WERI-Rb-1 (cell line): ENCODE data around the gene KRR1.

Experiments
- DNase-seq: peaks from one replicate; pipeline ENCODE4 v3.0.0-alpha.2; 2020
- H3K27ac ChIP-seq: fragments of 250-450 bp; sonication (Bioruptor Pico); 2 replicates; pipeline ENCODE4 v1.5.1; 2020; ENCODE audit warnings: mild to moderate bottlenecking, moderate library complexity
- H3K27me3 ChIP-seq: fragments of 250-450 bp; sonication (Bioruptor Pico); 2 replicates; pipeline ENCODE4 v1.5.1; 2021; ENCODE audit warnings: mild to moderate bottlenecking, low read depth, moderate library complexity; ENCODE audit not compliant: insufficient read depth, severe bottlenecking
- H3K36me3 ChIP-seq: fragments of 250-450 bp; sonication (Bioruptor Pico); 2 replicates; pipeline ENCODE4 v1.5.1; 2020; ENCODE audit warnings: mild to moderate bottlenecking, moderate library complexity
- H3K4me3 ChIP-seq: 2 replicates; pipeline ENCODE4 v1.5.1; 2011; ENCODE audit warnings: low read depth, mild to moderate bottlenecking, control low read depth, low read length
- H3K9me3 ChIP-seq: fragments of 250-450 bp; sonication (Bioruptor Pico); 2 replicates; pipeline ENCODE4 v1.5.1; 2021; ENCODE audit warnings: mild to moderate bottlenecking, moderate library complexity; ENCODE audit not compliant: severe bottlenecking
- CTCF ChIP-seq: IDR thresholded peaks from 2 replicates; pipeline ENCODE4 v1.5.1; 2011; ENCODE audit warnings: low read depth, mild to moderate bottlenecking, control low read depth, inconsistent platforms, low read length

KRR1 gene

GRCh38 chr12:75480469-75480949 lies 30.9 kb downstream of the KRR1 start, which contains the start of gene GLIPR1:
GLIPR1 (plus strand) TSS chr12:75480755; CDS start chr12:75480881, 126 bp downstream.
- Histone ChIP-seq H3K27ac (no peak within 1 kb of the TSS), H3K4me3 (no peak within 1 kb of the TSS), H3K9me3 (no peaks in the 10 kb centered on the region), H3K36me3 (no peaks in the 10 kb centered on the region), H3K27me3 (no peaks in the 10 kb centered on the region)
- no peak for TF ChIP-seq CTCF
- DNase-seq, result no peak

GRCh38 chr12:75479963-75480461 lies 31.4 kb downstream of the KRR1 start:
- H3K27ac ChIP-seq, result no peak overlapping the region
- no peaks in the 10 kb centered on the region for H3K36me3 ChIP-seq
- no peak for DNase-seq
- no peaks in the 10 kb centered on the region for H3K27me3 ChIP-seq
- H3K9me3 ChIP-seq, result no peaks in the 10 kb centered on the region
- H3K4me3 ChIP-seq, result no peak overlapping the region
- no peak for TF ChIP-seq CTCF

- H3K27ac ChIP-seq, result no peak overlapping the region
- DNase-seq, result no peak
- H3K9me3 ChIP-seq, result no peaks in the 10 kb centered on the region
- no peaks in the 10 kb centered on the region for H3K36me3 ChIP-seq
- no peak for TF ChIP-seq CTCF
- H3K27me3 ChIP-seq, result no peaks in the 10 kb centered on the region
- H3K4me3 ChIP-seq, result no peak overlapping the region
Measured at GRCh38 chr12:75478116-75478794, 33.2 kb downstream of the KRR1 start.

DNA sequence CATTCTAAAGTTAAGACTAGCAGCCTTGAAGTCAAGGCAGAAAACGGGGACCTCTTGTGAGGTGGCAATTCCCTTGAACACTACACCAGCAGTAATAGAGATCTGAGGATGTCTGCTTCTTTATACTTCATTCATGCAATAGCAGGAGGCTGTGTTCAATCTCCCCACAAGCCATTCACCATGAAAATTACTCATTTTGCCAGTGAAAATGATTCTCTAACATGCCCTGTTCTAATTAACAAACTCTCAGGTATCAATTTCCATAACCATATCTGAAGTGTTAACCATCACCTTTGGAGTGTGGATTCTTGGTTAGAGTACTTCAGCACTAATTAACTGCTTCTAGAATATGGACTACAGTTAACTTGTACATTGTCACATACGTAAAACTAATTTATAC lies 34.3 kb downstream of the KRR1 start:
- Histone ChIP-seq H3K27me3 (no peaks in the 10 kb centered on the region), H3K27ac (no peak overlapping the region), H3K9me3 (no peaks in the 10 kb centered on the region), H3K4me3 (no peak overlapping the region), H3K36me3 (no peaks in the 10 kb centered on the region)
- TF ChIP-seq CTCF, result no peak
- no peak for DNase-seq

- H3K4me3 ChIP-seq, result no peak overlapping the region
- TF ChIP-seq CTCF, result no peak
Measured at GRCh38 chr12:75476071-75476470, 35.3 kb downstream of the KRR1 start.

More at GRCh38 chr12:75476071-75476470, 35.3 kb downstream of the KRR1 start:
- H3K27me3 ChIP-seq, result no peaks in the 10 kb centered on the region
- no peak overlapping the region for H3K27ac ChIP-seq
- H3K9me3 ChIP-seq, result no peaks in the 10 kb centered on the region
- no peak for DNase-seq
- no peaks in the 10 kb centered on the region for H3K36me3 ChIP-seq
